ENCODE measurements around the gene HDGFL3. TPM values are rescaled to one million over a fixed set of nuclear protein-coding genes. Genes with fewer than 3 reads are reported as not detected.
A peak's percentile ranks its signal among the peaks of the same experiment; 100 is the strongest.

The HDGFL3 gene
- total and polyA plus RNA-seq, 9 of the 15 experiments (the other 6 are each of a cell fraction or from before 2014, with no cell fraction given) = 6.7 to 42.0 (median 31.4) TPM

- TF ChIP-seq JUND (IDR thresholded peaks at IDR 0.05; ENCODE audit: borderline replicate concordance, low read depth, low read length) = peak; percentile 89
- peak; percentile 90; the same call in 2 of the 3 replicates for TF ChIP-seq JUND (tag; IDR thresholded peaks at IDR 0.05; ENCODE audit: borderline replicate concordance, low read depth, low read length)
- no peak for TF ChIP-seq ZNF184 (CRISPR knock-in tag; IDR thresholded peaks at IDR 0.05)
- 0 out of 4 replicates have a peak, but pooled peaks of 1 of the 2 experiments have one; percentile 33 for TF ChIP-seq NONO (IDR thresholded peaks at IDR 0.05; ENCODE audit: low read depth in 2 of 2, low read length in 1 of 2)
- TF ChIP-seq KDM4B (IDR thresholded peaks at IDR 0.05; ENCODE audit: borderline replicate concordance in 2 of 2, low read depth in 1 of 2) = no peak
- no peak for TF ChIP-seq BMI1 (IDR thresholded peaks at IDR 0.05; ENCODE audit: low read length)
- peak; percentile 68 for TF ChIP-seq NFIC (IDR thresholded peaks at IDR 0.05)
- TF ChIP-seq GATAD2B (IDR thresholded peaks at IDR 0.05; ENCODE audit: borderline replicate concordance) = peak; percentile 76
- no peak for TF ChIP-seq ZNF3 (CRISPR knock-in tag; IDR thresholded peaks at IDR 0.05)
- no peak for TF ChIP-seq SNRNP70 (optimal IDR thresholded peaks at IDR 0.05; ENCODE audit: low read depth, low read length)
- TF ChIP-seq ELK3 (CRISPR knock-in tag; IDR thresholded peaks at IDR 0.05) = no peak
- 0 out of 2 replicates have a peak, but pooled peaks have one; percentile 25 for TF ChIP-seq CC2D1A (IDR thresholded peaks at IDR 0.05)
- peak in 1 of 2 experiments; percentile 93; a peak in 2 of 4 replicates for TF ChIP-seq ZMIZ1 (IDR thresholded peaks at IDR 0.05; ENCODE audit: low read depth in 2 of 2, low read length in 2 of 2)
Observed at GRCh38 chr15:83092309-83092976, 115.2 kb downstream of the HDGFL3 start (continued).
